Gastrocnemius medialis (tissue), 4 donors: ENCODE measurements around the gene LTBP4.

Source experiments
- CTCF ChIP-seq, 5 experiments: fragments of 450-650 bp in 3 of 5; fragments of 200-600 bp in 2 of 5; sonication (generic) in 2 of 5; IDR thresholded peaks in 4 of 5; conservative IDR thresholded peaks in 1 of 5; 1 replicate in 4 of 5; 2 replicates in 1 of 5; pipeline ENCODE4 v1.5.1; 2016 to 2019; ENCODE audit warnings: antibody characterized with exemption in 5 of 5, mild to moderate bottlenecking in 3 of 5, moderate library complexity in 3 of 5
- POLR2A ChIP-seq, 2 donors: fragments of 450-650 bp; IDR thresholded peaks; one replicate each; pipeline ENCODE4 v1.6.1; 2017; ENCODE audit warnings: antibody characterized with exemption in 2 of 2, mild to moderate bottlenecking in 2 of 2, moderate library complexity in 2 of 2

GRCh38 chr19:40621966-40622772 lies 21.0 kb downstream of the LTBP4 start:
- TF ChIP-seq CTCF (IDR thresholded peaks at IDR 0.05 in 4 of 5, conservative IDR thresholded peaks at IDR 0.05 in 1 of 5): no peak
- no peak for TF ChIP-seq POLR2A (IDR thresholded peaks at IDR 0.05)
